NCI-H2171 (cell line): Measurements from ENCODE around the gene KRABD2.
"Not testable (repeated sequence)": the region's sequence is repeated elsewhere in the genome, so short reads cannot be mapped to it uniquely, and the experiment has no call there.

ENCODE experiments used
- DNase-seq: peaks from one replicate; lab custom pipeline; 2025; lab: John Stamatoyannopoulos, UW

Gene KRABD2

DNA sequence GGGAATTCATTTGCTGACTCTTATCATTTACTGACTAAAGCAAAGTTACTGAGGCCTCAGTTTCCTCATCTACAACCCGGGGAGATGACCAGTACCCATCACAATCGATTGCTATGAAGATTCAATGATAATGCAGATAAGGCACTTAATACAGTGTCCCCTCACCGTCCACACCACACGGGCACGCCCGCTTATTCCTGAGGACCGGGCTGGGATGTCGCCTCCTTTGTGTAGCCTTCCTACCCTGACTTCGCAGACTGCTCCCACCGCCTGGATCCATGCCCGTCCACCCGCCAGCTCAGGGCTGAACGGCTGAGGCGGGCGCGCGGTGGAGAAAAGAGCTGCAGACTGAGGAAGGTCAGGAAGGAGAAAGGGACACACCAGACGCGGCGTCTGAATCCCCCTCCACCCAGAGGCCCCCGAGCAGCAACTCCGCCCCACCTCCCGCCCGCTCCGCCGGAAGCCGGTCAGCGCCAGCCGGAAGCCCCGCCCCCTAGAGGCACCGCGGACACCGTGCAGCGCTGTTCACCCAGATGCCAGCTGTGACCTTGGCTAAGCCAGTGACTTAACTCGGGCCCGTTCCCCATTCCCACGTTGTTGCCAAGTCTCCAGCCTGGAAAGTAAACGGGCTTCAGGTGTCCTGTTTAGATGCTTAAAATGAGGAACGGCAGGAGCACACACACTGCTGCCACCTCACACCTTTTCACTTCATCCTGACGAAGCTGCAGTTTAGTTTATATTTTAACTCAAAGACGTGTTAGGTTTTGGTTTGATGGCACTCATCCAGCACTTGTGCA lies at the start of gene KRABD2:
TSS of gene KRABD2 (minus strand) at position 434 of the 797 bp plus-strand sequence.
- peak; percentile 93 for DNase-seq

DNA sequence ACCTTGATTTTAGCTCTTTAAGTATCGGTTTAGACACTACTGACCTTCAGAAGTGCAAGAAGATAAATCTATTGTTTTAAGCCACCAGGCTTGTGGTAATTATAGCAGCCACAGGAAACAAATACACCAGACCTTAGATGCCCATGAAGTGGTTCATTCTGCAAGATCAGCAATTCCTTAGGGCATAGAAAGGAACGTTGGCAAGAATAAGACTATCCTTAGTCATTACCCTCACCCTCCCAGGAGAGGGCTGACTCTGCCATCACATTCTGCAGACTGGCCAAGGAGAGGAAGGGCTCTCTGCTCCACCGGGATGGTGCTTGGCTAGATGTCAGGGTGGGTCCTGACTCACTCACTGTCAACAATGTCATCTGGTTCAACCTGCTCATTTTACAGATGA lies 45.1 kb upstream of the KRABD2 start:
- no peak for DNase-seq

DNA sequence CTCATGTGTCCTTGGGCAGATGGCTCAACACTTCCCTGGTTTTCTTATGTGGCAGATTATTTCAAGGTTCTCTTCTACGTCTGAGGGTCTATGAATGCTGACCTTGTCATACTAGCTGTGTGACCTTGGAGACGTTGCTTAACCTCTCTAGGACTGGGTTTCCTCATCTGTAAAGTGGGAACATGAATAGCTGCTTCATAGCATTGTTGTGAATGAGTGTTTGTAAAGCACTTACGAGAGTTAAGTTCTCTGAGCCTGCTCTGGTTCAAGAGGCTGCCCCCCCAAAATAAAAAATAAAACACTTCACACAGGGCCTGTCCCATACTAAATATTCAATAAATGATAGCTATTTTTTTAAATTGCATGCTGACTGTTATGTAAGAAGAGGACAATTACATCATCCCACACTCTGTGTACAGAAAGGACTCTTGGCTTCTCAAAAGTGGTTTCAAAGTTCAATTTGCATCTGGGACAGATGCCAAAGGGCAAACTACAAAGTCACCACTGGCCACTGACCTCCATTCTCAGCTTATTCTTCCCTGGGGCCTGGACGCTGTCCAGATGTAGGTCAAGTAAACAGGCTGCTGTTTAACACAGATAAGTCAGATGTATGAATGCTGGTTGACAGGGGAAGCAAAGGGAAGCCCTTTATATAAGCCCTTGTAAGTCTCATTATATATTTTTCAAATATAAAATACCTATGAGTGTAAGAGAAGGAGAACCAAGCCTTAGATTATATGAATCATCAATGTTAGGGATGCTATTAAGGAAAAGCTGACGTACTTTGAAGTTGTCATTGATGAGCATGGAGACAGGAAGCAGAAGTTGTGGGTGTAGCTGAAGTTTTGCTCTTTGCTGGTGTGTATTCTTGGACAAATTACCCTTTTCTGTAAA lies 43.8 kb upstream of the KRABD2 start:
- no peak for DNase-seq

DNA sequence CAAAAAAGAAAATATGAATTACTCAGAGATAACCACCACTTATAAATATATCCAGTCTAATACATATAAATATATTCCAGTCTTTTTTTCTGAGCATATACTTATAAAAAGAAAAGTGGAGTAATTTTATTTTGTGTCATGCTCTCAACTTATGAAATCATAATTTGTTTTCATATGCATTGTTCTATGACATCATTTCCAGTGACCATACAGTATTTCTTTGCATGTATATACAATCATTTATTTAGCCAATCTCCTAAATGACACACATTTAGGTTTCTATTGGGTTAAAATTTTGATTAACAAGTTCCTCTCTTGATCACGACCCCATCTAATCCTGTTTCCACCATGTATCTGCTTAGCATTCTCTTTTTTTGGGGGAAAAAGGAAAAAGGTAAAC lies 42.8 kb upstream of the KRABD2 start:
- no peak for DNase-seq

DNA sequence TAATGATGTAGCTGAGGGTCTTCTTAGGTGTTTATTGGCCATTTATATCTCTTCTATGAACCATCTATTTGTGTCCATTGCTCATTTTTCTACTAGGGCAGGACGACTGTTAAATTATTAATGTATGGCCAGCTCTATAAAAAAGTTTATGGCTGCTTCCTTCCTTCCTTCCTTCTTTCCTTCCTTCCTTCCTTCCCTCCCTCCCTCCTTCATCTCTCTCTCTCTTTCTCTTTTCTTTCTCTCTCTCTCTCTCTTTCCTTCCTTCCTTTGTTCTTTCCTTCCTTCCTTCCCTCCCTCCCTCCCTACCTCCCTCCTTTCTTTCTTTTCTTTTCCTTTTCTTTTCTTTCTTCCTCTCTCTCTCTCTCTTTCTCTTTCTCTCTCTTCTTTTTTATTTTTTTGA lies 42.0 kb upstream of the KRABD2 start:
- DNase-seq, result no peak

DNA sequence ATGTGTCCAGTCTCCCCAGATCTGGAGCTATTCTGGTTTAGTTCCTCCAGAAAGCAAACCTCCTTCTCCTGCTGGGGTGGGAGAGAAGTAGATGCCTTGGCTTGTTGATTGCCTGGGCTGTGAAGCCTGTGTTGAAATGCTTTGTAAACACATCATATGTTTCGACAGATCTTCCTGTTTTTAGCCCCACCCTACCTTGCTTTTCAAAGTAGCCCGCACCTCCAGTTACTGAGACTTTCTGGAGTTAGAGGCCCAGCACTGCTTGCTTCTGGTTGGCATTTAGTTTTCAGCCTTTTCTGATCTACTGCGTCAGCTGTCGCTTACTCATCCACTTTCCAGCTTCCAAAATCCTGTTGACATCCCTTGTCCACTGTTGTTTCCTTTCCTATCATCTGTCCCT lies 41.3 kb upstream of the KRABD2 start:
- no peak for DNase-seq

DNA sequence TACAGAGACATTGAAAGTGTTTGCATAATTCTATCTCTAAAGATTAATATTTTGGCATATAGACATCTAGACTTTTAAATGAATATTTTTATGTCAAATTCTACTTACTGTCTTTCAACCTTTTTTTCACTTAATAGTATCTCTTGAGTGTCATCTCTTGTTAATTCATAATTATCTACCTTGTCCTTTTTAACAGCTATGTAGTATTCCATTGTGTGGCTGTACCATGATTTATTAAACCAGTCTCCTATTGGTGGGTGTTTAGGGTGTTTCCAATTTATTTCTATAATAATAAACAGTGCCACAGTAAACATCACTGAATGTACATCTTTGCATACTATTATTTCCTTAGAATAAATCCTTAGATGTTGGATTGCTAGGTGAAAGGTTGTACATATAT lies 37.4 kb upstream of the KRABD2 start:
- no peak for DNase-seq

DNA sequence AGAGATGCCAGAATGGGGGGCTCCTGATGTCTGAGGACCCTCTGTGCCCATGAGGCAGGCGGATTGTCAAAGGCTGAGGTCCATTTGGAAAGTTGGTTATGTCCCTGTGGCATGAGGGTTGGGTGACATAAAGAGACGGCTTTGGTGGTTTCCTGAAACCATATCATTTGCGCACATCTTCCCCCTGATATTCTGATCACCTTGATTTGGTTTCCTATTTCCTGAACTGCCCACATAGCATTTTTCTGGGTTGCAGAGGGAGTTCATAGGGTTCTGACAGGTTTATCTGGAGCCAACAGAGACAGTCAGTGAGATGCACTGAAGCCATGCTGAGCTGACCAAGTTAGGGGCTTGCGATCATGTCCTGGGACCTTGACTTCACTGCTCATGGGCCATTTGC lies 36.8 kb upstream of the KRABD2 start:
- no peak for DNase-seq

DNA sequence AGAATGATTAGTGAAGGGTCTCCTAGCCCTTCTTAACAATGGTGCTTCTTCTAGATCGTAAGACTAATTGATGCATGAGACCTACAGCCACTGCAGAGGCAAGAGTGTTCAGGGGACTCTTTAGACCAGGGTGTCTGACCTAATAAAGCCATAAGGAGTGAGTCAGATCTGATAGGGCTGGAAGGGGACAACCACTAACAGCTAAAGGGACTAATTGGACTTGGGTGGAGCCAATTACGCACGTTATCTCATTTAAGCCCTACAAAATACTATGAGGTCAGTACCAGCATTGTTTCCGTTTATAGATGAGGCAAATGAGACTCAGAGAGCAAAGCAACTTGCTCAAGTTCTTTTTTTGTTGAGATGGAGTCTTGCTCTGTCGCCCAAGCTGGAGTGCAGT lies 35.6 kb upstream of the KRABD2 start:
- DNase-seq, result no peak

DNA sequence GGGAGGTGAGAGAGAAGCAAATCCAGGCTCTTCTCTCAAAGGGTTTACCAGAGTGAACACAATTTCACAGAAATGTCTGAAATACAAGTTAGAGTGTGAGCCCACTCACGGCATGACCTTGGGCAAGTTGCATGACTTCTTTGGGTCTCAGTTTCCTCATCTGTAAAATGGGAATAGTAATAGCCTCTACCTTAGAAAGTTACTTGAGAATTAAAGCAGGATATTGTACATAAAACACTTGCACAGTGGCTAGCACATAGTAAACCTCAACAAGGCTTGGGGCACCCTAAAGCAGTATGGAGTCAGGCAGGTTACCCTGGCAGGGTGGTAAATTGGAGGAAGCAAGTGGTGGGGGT lies 34.4 kb upstream of the KRABD2 start:
- no peak for DNase-seq

DNA sequence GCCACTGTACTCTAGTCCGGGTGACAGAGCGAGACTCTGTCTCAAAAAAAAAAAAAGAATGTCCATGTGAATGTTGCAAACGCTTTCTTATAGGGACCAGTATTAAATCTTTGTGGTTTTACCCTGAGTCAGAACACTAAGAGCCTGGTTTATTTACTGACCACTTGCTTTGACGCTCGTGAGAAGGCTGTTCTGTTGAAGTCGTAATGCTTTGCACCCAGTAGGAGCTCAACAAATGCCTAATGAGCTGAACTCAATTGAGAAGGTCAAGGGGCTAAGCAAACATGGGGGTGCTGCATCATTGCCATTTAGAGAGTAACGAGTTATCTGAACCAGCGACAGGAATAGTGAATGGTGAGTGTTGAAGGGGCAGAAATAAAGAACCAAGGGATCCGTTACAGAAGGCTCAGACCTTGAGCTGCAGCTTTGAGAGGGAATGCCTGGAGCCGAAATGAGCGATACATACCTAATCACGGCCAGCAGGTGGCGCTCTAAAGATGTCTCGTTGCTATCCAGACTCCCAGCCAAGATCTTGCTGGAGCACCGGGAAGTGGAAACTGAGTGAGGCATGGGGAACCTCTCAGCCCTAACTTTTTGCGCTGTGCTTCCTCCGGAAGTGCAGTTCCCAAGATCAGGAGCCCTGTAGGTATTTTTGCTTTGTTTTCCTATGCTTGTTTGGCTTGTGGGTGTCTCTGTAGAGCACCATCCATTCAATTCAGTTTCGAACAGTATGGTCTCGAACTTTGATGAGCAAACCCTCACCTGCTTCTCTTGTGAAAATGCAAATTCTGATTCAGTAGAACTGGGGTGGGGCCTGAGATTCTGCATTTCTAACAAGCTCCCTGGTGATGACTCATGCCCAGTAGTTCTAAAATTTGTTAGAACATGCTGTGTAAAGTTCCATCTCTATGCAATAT lies 33.7 kb upstream of the KRABD2 start:
- DNase-seq, result peak; percentile 67

DNA sequence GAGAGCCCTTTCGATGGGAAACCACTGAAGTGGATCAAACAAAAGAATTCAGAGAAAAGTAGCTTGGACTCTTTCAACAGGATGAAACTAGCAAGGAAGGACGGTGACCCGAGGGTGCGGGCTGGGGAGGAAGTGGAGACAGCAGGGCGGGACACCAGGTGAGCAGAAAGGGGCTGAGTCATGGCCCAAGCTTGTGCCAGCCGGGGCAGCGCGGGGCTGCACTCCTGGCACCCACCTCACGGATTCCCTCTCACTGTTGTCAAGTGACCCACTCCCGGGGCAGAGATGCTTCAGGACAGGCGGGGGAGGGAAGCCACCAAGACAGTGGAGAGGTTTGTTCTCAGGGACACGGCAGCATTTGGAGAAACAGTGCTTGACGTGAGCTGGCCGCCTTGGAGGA lies 31.9 kb upstream of the KRABD2 start:
- no peak for DNase-seq

DNA sequence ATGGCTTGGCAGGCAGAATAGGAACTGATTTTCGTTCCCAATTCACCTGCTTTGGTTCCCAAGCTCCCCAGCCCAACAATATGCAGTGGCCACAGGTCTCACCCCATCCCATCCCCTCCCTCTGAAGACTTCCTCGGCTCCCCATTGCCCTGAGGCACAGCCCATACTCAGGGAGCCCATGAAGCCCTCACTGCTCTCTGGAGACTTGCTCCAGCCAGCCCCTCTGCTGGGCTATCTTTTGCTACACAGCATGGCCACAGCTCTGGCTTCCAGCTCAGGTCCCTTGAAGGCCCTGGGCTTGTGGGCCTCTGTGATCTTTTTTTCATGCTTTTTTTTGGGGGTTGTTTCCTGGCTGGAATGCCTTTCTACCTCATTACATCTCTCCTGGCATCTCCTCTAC lies 29.7 kb upstream of the KRABD2 start:
- DNase-seq, result no peak

DNA sequence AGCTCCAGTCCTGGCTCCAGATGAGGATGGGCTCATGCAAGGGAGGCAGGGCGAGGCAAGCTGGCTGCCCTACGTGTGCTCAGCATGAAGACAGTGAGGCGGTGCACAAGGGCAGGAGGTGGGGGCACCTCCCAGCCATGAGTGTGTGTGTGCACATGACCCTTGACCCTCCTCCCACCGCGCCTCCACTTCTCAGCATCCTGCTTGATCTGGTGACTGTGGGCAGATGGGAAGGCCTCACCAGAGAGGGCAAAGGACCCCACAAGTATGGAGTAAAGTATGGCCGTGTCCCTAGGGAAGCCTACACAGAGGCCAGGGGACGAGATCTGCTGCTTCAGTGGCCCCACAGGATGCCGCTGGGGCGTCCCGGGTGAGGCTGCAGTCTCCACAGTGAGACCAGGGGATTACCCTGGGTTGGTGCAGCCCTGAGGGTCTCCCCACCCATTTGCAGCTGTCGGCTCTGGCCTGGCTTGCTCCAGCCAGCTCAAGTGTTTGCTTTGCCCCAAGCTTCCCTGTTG lies 29.1 kb upstream of the KRABD2 start:
- no peak for DNase-seq

DNA sequence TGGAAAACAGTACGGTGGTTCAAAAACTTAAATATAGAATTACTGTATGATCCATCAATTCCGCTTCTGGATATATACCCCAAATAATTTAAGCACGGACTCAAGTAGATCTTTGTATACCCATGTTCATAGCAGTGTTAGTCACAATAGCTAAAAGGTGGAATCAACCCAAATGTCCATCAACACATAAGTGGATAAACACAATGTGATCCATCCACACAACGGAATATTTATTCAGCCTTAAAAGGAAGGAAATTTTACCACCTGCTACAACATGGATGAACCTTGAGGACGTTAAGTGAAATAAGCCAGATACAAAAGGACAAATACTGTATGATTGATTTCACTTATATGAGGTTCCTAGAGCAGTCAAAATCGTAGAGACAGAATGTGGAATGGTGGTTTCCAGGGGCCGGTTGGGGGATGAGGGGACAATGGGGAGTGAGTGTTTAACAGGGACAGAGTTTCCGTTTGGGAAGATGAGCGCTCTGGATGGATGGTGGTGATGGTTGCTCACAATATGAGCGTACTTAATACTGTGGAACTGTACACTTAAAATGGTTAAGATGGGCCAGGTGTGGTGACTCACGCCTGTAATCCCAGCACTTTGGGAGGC lies 26.5 kb upstream of the KRABD2 start:
- no peak for DNase-seq

DNA sequence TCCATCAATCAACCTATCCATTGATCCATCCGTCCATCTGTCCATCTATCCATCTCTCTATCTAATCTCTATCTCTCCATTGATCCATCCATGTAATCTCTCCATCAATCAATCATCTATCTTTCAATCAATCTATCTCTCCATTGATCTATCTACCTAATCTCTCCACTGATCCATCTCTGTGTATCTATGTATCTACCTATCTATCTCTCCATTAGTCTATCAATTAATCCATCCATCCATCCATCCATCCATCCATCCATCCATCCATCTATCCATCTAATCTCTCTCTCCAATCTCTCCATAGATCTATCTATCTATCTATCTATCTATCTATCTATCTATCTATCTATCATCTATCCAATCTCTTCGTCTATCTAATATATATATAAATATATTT lies 24.6 kb upstream of the KRABD2 start:
- no peak for DNase-seq

DNA sequence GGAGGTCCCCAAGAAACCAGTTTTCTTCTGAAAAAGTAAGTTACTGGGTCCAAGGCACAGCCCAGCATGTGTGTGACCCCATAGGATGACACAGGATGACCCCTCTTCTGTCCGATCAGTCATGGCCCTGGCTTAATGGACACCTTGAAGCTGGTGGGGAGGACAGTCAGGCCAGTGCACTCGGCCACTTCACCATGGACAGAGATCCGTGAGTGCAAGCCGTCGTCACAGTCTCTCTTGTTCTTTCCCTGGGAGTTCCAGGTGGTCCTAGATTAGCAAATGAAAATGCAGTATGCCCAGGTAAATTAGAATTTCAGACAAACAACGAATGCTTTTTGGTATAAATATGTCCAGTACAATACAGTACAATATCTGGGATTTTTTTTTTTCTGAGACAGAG lies 22.5 kb upstream of the KRABD2 start:
- no peak for DNase-seq

DNA sequence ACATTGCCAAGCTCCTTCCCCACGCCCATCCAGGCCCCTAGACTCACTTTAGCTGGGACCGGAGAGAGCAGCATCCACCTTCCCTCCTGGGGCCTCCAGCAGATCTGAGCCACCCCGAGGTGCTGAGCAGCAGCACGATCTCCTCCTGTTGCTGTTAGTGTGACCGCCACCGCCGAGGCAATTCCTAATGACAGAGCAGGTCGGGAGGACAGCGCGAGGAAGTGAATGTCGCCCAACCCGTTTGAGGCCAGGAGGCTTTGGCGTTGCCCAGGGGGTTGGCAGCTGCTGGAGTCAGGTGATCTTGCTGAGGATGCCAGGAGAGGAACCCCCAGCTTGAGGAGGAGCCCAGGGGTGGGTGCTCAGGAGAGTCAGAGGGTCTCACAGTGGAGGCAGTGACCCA lies 21.1 kb upstream of the KRABD2 start, which contains the start of gene RNF222:
TSS of gene RNF222 (minus strand) at position 192 of the 400 bp plus-strand sequence. CDS start 4,366 bp downstream, outside the sequence.
- no peak for DNase-seq

DNA sequence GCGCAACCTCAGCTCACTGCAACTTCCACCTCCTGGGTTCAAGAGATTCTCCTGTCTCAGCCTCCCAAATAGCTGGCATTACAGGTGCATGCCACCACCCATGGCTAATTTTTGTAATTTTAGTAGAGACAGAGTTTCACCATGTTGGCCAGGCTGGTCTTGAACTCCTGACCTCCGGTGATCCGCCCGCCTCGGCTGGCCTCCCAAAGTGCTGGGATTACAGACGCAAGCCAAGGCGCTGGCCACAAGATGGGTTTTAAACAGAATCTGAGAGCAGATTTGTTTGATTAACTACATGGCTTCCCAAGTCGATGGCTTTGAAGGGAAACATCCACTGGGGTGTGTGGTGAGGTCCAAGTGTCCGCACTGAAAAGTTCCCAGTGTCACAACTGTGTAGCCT lies 18.0 kb upstream of the KRABD2 start:
- DNase-seq, result not testable (repeated sequence)

DNA sequence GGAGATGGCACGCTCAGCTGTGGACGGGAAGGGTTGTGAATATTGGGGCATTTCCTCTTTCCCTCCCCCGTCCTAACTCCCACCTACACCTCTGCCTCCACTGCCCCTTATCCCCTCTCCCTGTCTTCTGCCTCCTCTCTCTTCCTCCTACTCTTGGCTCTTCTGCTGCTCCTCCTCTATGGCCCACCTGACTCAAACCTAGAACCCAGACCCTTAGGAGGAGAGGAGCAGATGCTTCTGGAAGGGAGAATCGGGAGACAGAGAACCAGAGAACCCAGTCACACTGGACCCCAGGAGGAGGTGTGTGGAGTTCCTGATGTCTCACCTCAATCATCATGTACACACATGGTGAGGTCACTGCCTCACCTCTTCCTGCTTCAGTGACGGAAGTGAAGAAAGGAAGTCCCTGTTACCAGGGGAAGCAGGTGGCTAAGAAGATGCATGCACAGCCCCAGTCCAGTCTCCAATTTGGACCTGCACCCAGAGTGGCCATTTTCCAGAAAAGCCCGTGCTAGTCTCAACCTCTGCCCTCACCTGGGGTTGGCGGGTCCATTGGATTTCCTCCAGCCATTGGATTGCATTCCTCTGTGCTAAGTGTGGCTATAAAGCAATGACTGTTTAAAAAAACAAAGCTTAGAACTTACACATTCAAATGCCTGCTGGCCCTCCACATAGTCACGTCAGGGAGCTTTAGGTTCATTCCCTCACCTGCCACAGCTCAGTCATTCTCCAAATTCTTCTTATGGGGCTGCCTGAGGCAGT lies 17.1 kb upstream of the KRABD2 start:
- DNase-seq, result no peak
